GM21576 (cell line): Measurements from ENCODE around the gene PDZD4.

Source experiments
- ATAC-seq: cut with Tn5 transposase; IDR thresholded peaks from one replicate; pipeline ENCODE4 v1.9.1; 2021; ENCODE audit warnings: mild to moderate bottlenecking, moderate library complexity; ENCODE audit not compliant: unreplicated experiment

The PDZD4 gene

DNA sequence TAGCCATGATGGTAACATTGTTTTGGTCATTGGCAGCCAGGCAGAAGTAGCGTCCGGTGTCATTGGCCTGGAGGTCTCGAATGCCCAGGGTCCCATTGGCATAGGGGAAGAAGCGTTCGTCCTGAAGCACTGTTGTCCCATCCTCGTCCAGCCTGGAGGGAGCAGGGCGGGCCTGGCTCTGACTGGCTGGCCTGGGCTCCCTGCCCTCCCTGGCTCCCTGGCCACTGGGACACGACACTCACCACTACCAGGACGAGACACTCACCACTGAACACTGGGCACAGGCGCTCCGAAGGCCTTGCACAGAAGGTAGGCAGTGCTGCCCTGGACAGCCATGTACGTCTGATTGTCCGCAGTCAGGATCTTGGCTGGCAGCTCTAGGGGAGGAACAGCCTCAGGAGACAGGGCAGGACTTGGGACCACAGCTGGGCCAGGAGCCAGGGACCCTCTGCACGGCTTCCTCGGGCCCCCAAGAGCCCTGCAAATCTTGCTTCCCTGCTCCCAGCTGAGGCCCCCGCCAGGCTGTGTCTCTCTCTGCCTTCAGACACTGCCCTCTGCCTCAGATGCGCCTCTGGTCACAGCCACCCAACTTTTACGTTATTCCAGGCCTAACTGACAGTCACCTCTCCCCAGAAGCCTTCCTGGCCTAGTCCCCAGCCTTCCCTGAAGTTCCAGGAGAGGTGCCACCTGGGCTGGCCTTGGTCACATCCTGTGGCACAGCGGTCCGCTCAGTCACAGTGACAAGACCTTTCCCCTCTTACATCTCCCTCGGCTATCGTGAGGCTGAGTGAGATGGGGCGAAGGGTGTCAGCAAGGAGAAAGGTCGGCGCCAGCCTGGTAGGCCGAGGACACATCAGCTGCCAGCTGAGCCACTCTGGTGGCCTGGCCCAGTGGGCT is 38.5 kb upstream of the PDZD4 start:
- no peak for ATAC-seq

DNA sequence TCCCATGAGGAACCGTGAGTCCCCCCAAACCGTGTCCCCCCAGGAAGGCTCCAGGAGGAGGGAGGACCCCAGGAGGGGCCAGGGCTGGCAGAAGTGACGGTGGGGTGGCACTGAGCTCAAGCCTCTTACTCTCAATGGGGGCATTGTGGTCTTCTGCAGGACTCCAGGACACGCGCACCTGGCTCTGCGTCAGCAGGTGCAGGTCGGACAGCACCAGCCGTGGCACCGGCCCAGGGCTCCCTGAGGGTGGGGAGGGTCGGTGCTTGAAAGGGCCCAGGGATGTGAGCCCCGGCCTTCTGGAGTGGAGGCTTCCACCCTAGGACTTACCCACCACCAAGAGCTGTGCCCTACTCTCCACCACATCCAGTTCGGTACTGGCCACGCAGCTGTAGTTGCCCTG is 37.3 kb upstream of the PDZD4 start:
- ATAC-seq, result no peak

DNA sequence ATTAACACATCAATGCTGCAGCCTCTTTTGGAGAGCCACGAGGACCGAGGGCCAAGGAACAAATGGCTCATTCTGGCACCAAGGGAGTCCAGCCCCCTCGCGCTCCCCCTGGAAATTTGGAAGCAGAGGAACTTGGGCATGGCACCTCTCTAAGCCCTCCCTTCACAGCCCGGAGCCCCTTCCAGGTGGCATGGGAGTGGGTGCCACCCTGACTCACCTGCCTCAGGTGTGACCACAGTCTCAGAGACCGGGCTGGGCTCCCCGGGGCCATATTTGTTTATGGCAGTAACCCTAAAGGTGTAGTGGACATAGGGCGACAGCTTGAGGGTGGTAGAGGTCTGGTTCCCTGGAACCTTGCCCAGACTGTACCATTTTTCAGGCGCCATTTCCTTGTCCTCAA is 36.8 kb upstream of the PDZD4 start:
- ATAC-seq, result no peak

DNA sequence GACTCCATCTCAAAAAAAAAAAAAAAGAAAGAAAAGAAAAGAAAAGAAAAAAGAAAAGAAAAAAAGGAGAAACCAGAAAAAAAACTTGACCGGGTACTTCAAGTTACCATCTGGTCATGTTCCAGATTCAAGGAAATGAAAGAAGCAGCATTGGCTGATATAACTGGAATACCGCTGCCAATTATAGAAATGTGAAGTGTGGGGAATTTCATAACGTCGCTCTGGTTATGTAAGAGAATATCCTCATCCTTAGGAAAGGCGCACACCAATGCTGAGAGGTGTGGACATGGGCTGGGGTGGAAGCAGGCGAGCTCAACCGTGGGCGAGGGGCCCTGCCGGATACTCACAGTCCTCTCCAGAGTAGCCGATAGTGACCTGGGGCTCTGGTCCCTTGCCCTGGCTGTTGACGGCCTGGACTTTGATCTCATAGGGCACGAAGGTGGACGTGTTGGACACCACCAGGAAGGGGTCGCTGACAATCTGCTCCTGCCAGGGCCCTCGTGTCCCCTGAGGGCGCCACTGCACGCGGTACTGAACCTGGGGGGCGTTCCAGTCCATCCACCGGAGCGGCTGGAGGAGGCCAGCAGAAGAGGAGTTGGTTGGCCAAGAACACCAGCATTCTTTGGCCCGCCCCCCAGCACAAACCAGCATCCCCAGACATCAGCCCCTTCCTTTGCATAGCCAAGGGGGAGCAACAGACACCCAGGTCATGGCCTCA is 36.1 kb upstream of the PDZD4 start:
- no peak for ATAC-seq

DNA sequence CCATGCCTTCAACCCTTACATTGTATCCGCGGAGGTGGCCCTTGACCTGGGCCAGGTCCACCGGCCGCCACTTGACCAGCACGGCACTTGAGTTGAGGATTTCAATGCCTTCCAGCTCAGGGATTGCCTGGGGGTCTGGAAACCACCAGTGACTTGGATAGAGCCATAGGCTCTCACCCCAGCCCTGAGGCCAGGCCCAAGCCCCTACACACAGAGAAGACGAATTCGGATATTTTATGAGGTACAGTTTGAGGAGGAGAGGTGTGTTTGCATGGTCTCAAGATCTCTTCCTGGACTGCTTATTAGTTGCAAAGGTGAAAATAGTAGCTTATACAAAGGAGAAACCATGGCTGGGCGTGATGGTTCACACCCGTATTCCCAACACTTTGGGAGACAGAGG is 35.3 kb upstream of the PDZD4 start:
- ATAC-seq, result no peak

DNA sequence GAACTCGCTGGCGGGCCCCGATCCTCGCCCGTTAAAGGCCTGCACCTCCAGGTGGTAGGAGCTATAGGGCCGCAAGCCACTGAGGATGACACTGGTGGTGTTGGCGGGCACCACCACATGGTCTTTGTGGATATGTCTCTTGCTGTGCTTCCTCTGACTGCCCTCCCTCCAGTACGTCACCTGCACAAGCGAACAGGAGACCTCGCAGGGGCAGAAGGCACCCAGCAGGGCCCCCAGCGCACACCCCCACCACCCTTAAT is 34.9 kb upstream of the PDZD4 start:
- no peak for ATAC-seq

DNA sequence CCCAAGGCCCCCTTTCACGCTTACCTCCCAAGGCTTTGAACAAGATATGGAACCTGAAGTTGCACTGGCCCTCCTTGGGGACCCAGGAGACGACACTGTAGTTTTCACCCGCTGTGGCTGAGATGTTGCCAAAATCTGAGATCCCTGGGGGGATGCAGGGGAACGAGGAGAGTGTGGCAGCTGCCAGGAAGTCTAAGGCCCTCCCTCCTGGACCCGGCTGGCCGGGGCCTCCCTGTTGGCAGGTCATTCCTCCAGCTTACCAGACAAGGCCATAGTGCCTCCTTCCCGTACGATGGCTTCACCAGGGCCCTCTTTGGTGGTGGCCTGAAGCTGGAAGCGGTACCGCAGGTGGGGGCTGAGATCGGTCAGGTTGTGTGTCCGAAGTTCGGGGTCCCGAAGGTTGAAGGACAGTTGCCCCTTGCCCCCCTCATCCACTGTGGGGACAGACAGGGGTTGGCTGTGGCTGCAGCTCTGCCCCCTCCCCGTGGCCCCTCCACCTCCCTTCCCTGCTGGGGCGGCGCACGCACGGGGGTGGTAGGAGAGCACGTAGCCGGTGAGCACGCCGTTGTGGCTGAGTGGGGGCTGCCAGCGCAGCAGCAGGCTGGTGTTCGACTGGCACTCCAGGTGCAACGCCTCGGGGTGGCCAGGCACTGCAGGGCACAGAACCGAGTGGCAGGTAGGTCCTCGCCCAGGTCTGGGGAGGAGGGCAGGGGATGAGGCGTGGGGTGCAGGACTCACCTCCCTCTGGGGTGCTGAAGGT is 34.4 kb upstream of the PDZD4 start:
- ATAC-seq, result no peak

DNA sequence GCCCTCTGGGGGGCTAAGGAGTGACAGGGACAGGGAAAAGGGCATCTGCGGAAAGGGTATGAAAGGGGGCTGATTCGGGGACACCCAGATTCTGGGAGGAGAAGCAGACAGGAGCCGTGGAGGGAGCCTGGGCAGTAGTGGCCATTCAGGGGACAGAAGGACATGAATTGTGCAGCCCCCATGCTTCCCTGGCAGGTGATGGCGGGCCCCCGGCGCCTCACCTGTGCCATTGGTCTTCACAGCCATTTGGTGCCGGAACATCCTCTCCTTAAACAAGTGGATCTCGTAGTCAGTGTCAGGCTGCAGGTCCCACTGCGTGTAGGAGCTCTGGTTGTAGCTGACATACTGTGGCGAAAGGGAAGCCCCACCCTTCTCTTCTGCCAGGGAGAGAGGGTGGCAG is 33.8 kb upstream of the PDZD4 start:
- no peak for ATAC-seq

DNA sequence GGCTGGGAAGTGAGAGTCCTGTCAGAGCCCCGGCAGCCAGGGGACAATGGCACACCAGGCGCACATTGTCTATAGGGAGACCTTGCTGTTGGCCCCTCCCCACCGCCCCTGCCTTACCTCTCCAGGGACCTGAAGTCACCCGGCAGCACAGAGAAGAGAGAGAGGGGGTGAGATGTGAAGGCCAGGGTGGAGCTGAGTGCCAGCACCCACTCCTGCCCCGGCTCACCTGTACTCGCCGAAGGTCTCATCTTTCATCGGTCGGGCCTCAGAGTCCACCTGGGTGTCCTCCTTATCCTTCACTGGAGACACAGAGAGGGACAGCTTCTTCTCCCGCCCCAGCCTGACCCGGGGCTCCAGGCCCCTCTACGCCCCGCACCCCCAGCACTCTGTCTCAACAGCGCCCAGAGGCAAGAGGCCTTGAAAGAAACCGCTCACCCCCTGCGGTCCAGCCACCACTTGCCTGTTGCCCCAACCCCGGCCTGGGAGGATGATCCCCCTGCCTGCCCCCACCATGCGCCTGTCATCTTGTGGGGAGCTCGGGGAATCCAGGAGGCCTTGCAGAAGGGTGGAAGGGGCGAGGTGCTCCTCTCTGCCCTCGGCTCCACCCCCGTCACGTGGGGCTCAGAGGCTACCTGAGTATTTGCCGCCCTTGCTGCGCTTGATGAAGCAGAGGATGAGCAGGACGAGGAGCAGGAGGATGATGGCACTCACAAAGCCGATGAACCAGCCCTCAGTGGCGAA is 33.1 kb upstream of the PDZD4 start:
- no peak for ATAC-seq

DNA sequence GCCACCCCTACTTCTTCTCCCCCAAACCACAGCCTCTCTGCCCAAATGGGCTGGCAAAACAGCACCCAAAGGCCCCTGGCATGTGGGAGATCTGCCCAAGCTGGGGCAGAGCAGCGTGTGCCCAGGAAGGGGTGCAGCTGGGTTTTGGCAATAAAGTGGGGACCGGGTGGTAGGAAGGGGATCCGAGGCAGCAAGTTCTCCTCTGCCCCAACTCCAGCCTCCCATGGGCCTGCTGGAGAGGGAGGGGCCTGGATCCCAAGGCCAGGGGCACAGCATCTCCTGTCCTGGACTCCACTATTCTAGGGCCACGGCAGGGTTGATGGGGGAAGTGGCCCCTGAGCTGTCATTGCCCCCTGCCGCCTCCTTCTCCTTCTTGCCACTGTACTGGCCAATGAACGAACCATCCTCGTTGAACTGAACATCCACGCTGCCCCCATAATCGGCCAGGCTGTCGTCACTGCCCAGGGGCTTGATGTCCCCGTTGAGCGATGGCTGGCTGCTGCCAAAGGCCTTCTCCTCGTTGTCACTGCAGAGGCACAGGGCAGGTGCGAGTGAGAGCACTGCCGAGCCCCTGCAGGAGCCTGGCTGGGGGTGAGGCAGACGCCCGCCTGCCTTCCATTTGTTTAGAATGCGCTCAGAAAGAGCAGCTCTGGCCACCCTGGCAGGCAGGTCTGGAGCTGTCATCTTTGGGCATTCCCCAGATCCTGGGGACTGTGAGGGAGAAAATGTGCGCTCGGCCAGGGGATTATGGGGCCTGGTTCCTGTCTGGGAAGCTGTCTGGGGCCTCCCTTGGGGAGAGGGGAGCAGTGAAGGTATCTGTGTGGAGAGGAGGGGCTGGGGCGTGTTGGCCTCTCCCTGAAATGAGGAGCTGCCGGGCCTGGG is 32.3 kb upstream of the PDZD4 start:
- no peak for ATAC-seq

DNA sequence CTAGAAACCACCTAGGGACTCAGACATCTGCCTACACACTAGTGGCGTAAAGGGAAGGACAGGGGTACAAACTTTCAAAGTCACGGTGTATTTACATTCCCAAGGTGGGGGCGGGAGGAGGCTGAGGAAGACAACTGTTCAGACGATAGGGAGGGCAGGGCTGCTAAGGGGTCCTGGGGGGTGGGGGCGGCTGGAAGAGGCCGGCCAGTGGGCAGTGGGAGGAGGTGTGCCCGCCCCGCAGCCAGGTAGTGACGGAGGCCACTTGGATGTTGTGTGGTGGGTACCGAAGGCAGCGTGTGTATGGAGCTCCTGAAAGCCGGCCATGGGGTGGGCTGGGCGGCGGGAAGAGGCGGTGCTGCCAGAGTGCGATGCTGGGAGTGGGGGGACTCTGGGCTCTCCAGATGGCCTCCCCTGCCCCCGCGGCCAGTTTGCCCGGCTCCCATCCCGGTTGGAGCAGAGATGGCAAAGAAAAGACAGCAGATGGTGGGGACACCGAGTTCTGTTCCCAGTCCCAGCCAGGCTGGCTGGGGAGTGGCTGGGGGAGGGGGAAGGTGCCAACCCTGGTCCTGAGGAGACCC is 31.5 kb upstream of the PDZD4 start:
- ATAC-seq, result no peak

DNA sequence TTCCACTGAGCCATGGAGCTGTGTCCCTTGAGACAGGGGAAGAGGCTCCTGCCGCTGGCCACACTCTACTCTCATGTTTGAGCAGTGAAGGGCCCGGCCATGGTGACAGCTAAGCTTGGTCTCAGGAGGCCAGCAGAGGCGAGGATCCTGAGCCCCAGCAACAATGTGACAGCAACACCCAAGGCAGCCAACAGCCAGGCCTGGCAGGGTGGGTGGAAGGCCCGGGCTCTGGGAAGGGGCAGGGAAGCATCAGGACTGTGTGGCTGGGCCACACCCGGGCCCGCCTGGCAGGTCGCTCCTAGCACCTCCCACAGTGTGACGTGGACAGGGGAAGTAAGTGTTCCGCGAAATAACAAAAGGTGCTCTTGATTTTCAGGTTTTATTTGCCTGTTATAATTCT is 30.8 kb upstream of the PDZD4 start:
- no peak for ATAC-seq

DNA sequence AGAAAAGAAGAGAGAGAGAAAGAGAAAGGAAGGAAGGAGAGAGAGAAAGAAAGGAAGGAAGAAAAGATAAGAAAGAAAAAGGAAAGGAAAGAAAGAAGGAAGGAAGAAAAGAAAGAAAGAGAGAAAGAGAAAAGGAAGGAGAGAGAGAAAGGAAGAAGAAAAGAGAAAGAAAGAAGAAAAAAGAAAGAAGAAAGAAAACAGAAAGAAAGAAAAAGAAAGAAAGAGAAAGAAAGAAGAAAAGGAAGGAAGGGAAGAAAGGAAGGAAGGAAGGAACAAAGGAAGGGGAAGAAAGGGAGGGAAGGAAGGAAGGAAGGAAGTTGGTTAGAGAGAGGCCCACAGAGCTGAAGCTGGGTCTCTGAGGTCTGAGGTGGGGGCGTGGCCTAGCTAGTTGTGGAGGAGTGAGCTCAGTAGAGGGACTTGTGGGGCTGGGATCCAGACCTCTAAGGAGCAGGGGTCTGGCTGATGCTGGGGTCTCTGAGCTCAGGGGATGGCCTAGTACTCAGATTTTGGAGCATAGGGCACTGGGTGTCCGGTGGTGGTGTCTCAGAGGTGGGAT is 27.1 kb upstream of the PDZD4 start:
- no peak for ATAC-seq

DNA sequence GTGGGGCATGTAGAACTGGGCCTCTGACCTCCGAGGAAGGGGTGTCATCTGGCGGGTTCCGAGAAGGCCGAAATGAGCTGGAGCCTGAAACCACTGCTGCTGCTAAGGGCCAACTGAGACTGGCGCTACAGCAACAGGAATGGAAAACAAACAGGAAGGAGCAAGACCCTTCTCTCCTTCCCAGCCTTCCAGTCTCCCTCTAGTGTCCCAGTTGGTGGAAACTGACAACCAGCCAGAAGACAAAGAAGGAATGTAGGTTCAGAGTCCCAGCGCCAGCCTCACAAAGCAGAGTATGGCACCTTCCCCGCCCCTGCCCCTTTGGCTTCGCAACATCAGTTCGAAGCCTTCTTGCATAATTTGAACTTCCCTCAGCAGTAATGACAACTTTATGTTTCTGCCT is 24.4 kb upstream of the PDZD4 start:
- ATAC-seq, result no peak

DNA sequence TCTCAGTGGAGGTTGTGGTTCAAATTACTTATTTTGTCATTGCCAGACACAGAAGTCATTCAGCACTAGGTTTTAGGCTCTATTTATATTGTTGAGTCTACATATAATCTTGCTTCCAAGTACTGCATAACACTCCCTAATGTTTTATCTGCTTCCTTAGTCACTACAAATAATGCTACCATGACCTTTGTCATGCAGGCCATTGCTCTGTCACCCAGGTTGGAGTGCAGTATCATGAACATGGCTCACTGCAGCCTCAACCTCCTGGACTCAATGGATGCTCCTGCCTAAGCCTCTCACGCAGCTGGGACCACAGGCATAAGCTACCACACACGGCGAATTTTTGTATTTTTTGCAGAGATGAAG is 23.5 kb upstream of the PDZD4 start:
- ATAC-seq, result no peak

DNA sequence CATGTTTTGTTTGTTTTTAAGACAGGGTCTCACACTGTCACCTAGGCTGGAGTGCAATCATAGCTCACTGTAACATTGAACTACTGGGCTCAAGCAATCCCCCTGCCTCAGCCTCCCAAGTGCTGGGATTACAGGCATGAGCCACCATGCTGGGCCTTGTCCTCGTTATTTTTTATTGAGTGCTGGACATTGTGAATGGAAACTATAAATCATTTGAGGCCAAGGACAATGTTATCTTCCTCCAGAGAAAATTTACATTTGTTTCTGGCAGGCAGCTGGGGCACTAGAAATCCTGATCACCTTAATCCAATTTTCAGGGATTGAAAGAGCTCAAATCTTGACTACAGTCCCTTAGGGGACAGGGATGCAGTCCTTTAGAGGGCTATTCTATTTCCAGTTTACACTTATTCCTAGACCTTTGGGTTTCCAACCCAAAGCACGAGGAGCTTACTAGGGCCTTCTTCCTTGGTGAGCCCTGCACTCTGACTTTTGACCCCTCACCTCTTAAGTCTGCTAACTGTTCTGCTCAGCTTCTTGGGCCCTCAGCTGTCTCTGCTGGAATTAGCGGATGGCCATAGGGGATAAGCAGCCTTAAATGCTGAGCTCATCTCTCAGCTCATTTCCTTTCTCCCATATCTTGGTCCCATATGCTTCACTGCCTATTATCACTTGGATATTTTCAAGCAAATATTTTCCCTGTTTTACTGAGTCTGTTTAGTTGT is 23.0 kb upstream of the PDZD4 start:
- no peak for ATAC-seq

DNA sequence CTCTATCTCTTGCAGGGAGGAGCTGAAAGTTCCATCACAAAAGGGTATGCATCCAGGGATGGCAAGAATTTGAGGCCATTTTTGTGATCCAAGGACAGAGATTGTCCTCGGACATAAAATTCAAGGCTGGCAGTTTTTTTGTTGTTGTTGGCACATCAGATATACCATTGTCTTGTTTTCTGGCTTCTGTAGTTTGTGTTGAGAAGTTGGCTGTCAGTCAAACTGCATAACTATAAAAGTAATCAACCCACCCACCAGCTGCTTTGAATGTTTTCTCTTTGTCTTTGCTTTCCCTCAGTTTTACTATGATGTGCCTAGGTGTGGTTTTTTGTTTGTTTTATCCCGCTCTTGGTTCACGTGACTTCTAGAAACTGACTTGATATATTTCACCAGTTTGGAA is 21.6 kb upstream of the PDZD4 start:
- no peak for ATAC-seq

DNA sequence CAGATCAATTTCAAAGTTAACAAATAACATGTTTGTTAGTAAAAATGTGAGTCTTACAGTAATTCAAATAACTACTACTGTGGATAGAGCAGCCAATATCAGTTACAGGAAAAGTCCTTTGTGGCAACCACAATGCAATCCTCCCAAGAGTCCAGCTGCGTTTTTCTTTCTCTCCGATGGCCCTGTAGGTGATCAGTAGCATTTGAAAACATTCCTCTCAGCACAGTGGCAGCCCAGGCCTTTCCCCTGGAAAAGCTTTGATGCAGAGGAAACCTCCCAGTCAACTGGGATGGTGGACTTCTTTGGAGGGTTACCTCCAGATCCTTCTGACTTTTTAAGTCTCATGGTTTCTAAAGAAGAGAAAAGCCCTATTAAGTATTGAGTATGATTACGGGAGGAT is 18.0 kb upstream of the PDZD4 start:
- no peak for ATAC-seq

DNA sequence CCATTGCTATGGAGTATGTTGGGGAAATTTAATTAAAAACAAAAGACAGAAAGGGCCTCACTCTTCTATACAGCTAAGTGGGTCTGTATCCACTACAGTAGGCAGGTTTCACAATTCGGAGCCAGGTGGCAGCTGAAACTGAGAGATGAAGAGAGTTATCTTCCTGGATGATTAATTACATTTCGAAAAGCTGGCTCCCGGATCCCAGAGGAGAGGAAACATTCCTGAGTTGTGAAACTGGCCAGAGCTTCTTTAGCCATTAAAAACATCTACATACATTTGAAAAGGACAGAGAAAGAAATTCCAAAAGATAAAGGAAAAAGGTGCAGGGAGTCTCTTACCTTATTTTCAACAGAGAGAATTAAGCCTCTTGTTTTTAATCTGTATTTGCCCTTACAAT is 15.5 kb upstream of the PDZD4 start:
- ATAC-seq, result no peak
